Hematopoietic multipotent progenitor cell treated with erythropoietin and hydrocortisone succinate and interleukin-3 and kit ligand, for 4 days (in vitro differentiated cells): ENCODE data around the gene MRPL38.

Experiments used
- DNase-seq: peaks from one replicate; pipeline ENCODE4 v3.0.0-alpha.2; 2015

MRPL38 gene

DNA sequence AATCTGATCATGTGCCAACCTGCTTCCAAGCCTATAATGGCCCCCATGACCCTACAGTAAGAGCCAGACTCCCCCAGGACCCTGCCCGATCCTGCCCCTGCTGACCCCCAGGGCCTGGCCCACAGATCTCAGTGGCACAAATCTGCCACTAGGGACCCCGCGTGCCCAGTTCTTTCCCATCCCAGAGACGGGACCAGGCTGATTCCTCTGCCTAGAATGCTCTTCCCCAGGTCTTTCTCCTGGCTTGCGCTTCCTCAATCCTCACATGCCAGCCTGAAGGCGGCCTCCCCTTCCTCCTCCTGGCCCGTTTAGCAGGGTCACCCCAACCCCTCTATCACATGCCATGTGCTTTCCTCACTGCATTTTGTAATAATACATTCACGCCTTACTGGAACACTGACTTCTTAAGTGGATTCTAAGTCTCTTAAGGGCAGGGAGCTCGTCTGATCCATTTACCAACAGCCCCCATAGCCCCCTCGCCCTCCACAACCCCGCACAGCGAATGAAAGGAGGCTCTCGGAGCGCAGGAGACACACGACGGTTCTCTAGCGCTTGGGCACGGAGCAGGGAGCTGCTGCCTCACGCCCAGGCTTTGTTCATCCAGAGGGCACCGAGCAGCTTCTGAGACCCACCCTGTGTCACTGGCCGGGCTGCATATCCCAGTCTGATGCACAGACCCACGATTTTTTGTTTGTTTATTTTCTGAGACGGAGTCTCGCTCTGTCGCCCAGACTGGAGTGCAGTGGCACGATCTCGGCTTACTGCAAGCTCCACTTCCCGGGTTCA is 9.1 kb downstream of the MRPL38 start:
- peak; percentile 68 for DNase-seq

- no peak for DNase-seq
These were observed 10.5 kb downstream of the MRPL38 start for GRCh38 chr17:75894049-75894733.

DNA sequence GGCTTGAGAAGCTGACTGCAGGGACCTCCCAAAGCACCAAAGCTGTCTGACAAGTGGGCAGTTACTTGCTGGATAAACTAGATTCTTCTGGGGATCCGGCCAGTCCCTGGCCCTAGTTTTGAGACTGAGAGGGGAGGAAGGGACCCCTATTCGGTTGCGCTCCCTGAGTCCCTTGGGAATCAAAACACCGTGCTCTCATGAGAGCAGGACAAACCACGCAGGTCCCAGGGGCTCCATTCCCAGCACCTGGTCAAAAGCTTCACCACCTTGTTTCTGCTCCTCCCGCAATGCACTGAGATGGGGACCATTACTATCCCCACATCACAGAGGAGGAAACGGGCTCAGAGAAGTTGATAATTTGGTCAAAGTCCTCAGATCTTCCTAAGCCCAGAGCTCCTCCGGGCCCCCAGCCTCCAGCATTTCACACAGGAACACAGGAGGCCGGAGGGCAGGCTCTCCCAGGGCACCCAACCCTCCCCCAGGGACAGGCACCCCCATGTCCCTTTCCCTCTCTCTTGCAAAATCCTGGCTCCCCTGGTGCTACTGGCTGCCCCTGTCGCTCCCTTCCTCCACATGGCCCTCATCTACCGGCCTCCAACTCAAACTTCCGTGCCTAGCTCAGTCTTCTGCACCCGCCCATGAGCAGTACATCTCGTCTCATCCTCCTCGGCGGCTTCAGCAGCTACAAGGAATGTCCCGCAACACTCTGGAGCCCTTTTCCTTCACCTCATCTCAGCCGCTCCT is 11.2 kb downstream of the MRPL38 start:
- no peak for DNase-seq

GRCh38 chr17:75892556-75893224 is 12.0 kb downstream of the MRPL38 start:
- DNase-seq: no peak

DNA sequence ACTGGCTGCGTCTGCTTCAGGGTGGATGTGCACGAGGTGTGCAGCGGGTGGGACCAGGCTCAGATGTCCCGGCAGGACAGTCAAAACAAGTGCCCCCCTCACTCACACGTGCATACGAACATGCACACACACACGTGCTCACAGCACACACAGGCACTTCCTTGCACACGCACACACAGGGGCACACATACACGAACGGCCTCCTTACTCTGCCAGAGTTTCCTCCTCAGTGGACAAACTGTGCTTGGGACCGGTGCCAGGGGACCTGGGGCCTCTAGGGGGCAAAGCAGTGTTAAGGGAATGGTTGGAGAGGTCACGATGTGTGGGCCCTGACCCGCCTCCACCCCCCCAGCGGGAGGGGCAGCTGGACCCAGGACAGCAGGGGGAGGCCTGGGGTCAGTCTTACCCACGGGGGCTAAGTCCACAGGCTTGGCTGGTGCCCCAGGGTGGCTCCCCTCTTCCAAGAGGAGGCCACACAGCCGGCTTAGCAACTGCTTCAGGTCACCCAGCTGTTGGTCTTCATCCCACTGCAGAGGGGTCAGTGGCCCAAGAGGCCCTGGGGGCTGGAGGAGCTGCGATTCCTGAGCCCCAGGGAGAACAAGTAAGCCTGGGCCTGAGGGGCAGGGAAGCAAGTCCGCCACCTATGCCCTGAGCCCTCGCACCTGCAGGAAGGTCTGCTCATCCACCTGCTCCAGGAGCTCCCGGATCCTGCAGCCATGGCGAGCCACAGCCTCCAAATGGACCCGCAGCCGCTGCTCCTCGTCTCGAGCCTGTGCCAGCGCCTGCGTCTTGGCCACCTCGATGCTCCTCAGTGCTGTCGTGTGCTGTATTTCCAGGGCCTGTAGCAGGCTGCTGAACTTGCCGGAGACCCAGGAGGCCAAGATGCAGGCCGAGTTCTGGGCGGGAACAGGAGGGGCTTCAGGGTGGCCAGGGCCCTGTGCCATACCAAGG is 12.8 kb downstream of the MRPL38 start:
- no peak for DNase-seq

DNA sequence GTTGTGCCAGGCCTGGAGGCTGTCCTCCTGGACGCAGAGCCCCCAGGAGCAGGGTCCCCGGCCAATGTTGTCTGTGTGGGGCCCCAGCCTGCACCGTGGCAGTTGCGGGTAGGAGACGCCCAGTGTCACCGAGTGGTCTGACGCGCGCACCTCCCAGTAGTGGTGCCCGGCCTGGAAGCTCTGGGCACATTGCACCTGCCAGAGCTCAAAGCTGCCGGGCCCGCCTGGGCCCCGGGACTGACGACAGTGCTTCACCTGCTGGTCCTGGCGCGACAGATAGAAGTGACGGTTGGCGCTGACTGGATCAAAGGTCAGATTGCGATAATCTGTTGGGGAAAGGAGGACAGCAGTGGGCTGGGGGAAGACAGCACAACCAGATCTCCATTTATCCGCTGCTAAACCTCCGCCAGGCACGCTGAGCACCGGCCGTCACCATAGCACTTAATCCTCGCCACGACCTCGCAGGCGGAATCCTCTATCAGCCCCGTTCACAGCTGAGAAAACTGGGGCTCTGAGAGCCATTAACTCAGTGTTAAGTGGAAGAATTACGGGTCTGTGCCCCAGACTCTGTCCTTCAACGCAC is 13.6 kb downstream of the MRPL38 start:
- no peak for DNase-seq

GRCh38 chr17:75889454-75889853 is 15.2 kb downstream of the MRPL38 start:
- peak; percentile 52 for DNase-seq

DNA sequence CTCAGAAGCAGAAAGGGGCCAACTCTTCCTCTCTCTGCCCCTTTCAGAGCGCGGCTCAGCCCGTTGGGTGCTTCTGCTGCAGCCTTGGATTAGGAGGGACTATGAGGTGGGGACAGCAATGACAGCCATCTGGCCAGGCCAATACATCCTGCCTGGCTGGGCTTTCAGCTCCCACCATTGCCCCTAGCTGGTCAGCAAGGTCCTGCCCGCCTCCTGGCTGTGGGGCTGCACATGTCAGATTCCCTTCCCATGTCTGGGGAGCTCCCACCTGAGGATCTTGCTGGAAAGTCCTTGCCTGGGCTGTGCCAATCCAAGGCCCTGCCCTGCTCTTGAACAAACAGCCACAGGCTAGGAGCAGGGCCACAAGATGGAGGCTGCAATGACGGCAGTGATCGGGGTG is 16.2 kb downstream of the MRPL38 start:
- DNase-seq: no peak

- peak; percentile 49 for DNase-seq
These were observed 18.8 kb downstream of the MRPL38 start for GRCh38 chr17:75885860-75886259.

DNA sequence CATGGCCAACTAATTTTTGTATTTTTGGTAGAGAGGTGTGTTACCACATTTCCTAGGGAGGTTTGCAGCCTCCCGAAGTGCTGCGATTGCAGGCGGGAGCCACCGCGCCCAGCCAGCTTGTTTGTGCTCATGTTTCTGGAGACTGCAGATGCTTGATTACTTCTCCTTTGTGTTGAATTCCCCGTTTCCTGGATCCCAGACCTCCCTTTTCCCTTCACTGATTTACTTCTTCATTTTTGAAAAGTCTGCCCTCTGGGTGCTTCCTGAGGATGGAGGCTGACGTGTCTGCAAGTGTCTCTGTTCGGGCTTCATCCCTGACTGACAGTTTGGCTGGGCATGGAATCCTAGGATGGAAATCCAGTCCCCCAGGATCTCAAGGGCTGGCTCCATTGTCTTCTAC is 19.3 kb downstream of the MRPL38 start:
- DNase-seq: no peak

DNA sequence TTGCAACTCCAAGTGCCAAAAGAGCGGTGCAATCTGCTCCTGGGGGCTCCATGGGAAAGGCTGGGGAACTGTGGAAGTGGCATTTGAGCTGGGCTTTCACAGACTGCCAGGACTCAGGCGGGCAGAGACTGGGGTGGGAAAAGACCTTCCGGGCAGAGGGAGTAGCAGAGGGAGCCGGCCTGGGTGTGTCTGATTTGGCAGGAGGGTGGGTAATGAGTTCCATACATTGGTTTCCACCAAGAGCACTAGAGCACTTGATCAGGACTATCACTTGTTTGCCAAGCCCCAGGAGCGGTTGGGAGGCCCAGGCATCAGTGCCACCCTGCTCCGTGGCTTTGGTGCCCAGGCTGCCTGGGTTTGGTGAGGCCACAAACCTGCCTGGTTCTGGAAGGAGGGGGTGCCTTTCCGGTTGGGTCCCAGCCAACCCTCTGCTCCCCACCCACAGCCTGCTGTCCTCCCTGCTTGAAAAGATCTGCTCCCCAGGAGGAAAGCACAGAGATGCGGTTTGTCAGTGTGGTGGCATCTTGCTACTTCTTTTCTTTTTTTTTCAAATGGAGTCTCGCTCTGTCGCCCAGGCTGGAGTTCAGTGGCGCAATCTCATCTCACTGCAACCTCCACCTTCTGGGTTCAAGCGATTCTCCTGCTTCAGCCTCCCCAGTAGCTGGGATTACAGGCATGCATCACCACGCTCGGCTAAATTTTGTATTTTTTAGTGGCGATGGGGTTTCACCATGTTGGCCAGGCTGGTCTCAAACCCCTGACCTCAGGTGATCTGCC is 22.8 kb downstream of the MRPL38 start:
- DNase-seq: no peak

DNA sequence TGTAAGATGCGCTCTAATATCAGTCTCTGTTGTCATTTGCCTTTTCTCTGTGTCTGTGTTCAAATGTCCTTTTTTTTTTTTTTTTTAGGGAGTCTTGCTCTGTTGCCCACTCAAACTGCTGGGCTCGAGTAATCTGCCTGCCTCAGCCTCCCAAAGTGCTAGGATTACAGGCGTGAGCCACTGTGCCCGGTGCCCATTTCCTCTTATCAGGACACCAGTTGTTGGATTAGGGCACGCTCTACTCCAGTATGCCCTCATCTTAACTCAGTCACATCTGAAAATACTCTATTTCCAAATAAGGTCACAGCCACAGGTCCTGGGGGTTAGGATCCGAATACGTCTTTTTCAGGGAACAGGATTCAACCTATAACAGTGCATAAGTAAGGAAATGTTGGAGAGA is 24.4 kb downstream of the MRPL38 start:
- DNase-seq: no peak

GRCh38 chr17:75878174-75878998 is 26.3 kb downstream of the MRPL38 start, which contains the start of gene TRIM47:
Gene TRIM47, minus strand, starts transcription at chr17:75878581. Its CDS starts 33 bp downstream, at chr17:75878548.
- peak; percentile 67 for DNase-seq

DNA sequence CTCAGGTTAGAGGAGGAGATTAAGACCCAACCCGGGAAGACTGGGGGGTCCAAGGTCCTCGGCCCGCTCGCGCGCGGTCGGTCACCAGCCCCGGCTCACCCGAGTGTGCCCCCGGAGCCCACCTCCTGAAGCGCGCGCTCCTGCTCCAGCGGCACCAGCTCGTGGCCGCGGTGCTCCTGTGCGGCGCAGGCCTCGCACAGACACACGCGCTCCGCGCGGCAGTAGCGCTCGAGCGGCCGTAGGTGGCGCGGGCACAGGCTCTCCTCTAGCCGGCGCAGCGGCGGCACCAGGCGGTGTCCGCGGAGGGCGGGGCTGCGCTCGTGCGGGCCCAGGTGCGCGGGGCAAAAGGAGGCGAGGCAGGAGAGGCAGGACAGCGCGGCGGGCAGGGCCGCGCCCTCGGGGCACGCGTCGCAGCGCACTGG is 26.9 kb downstream of the MRPL38 start:
- peak; percentile 87 for DNase-seq

- peak; percentile 43 for DNase-seq
These were observed 27.5 kb downstream of the MRPL38 start for GRCh38 chr17:75876938-75877751.

- peak; percentile 68 for DNase-seq
These were observed 28.3 kb downstream of the MRPL38 start for GRCh38 chr17:75876190-75876937.

- DNase-seq: peak; percentile 47
These were observed 28.8 kb downstream of the MRPL38 start for GRCh38 chr17:75875940-75876189.
